Activated CD8-positive, alpha-beta T cell treated with anti-CD3 and anti-CD28 coated beads for 36 hours (primary cell): ENCODE data around the gene BORCS6. TPM values are rescaled to one million over a fixed set of nuclear protein-coding genes. Genes with fewer than 3 reads are reported as not detected.

Experiments used
- ATAC-seq: fragments of 200-7000 bp; cut with Tn5 transposase; one replicate; pipeline ENCODE4 v1.10.0; 2021; ENCODE audit warnings: mild to moderate bottlenecking, moderate library complexity
- CTCF ChIA-PET: fragments of 350-600 bp; sonication (Branson Sonifier 250); formaldehyde crosslinking; loops from one replicate; lab custom pipeline; 2021; ENCODE audit warnings: antibody characterized with exemption; lab: Charles Lee
- POLR2A ChIA-PET: fragments of 350-600 bp; sonication (Branson Sonifier 250); formaldehyde crosslinking; loops from one replicate; lab custom pipeline; 2021; ENCODE audit warnings: antibody characterized with exemption; lab: Charles Lee
- DNase-seq: peaks from one replicate; pipeline ENCODE4 v3.0.0-alpha.2; 2020
- H3K27ac Mint-ChIP-seq: one replicate; pipeline ENCODE4 v1.8.0; 2021; ENCODE audit warnings: mild to moderate bottlenecking, mixed read lengths
- H3K27me3 Mint-ChIP-seq: one replicate; pipeline ENCODE4 v1.8.0; 2021; ENCODE audit warnings: mixed read lengths
- H3K36me3 Mint-ChIP-seq: one replicate; pipeline ENCODE4 v1.8.0; 2021; ENCODE audit warnings: low read depth, mixed read lengths
- H3K4me1 Mint-ChIP-seq: one replicate; pipeline ENCODE4 v1.8.0; 2021; ENCODE audit warnings: low read depth, mixed read lengths
- H3K4me3 Mint-ChIP-seq: one replicate; pipeline ENCODE4 v1.8.0; 2021; ENCODE audit warnings: mild to moderate bottlenecking, moderate library complexity, mixed read lengths
- H3K9me3 Mint-ChIP-seq: one replicate; pipeline ENCODE4 v1.8.0; 2021; ENCODE audit warnings: mixed read lengths
- CTCF ChIP-seq: fragments of 200-600 bp; IDR thresholded peaks from one replicate; pipeline ENCODE4 v1.8.0; 2022; ENCODE audit warnings: antibody characterized with exemption, mild to moderate bottlenecking
- intact Hi-C: fragments of 100-400 bp; cut with micrococcal nuclease; formaldehyde crosslinking; loops from one replicate; pipeline ENCODE4 v1.10.0; 2022
- total RNA-seq, 2 experiments: library from RNA; stranded (reverse); gene quantifications; one replicate each; pipeline ENCODE4 v1.2.3, GENCODE V29; 2021

BORCS6 gene
- total RNA-seq, 2 experiments from 2014 or later = 5.5 to 6.2 TPM

GRCh38 chr17:8147141-8147804 is 42.7 kb downstream of the BORCS6 start:
- DNase-seq = no peak
- no peaks in the 10 kb centered on the region for H3K27me3 Mint-ChIP-seq
- POLR2A ChIA-PET = interaction anchor here (1.0 to 22.8 kb wide), 5 partner anchors 4 to 25 kb away, joined by 3 to 476 read pairs (median 228); partner anchors contain the start of genes PER1 and VAMP2
- H3K4me3 Mint-ChIP-seq = no peak overlapping the region
- no peak for TF ChIP-seq CTCF
- intact Hi-C loops = no loop called here
- H3K4me1 Mint-ChIP-seq = peaks cover 8% of the 10 kb centered on the region
- peaks cover 60% of the 10 kb centered on the region for H3K36me3 Mint-ChIP-seq
- CTCF ChIA-PET = interaction anchor here (1.3 kb wide), 1 partner anchor 8 kb away, joined by 10 read pairs; no protein-coding TSS in a partner anchor
- ATAC-seq = no peak
- H3K27ac Mint-ChIP-seq = no peak overlapping the region
- no peaks in the 10 kb centered on the region for H3K9me3 Mint-ChIP-seq

- TF ChIP-seq CTCF = no peak
- ChIA-PET POLR2A (interaction anchor here (1.6 to 22.8 kb wide), 3 partner anchors 8 to 26 kb away, joined by 3 to 476 read pairs (median 228); partner anchors contain the start of genes PER1 and VAMP2), CTCF (interaction anchor here (0.9 kb wide), 1 partner anchor 8 kb away, joined by 3 read pairs; no protein-coding TSS in a partner anchor)
- DNase-seq (no peak), ATAC-seq (no peak)
- H3K27me3 Mint-ChIP-seq = no peaks in the 10 kb centered on the region
- peaks cover 64% of the 10 kb centered on the region for H3K36me3 Mint-ChIP-seq
- intact Hi-C loops = no loop called here
- no peak overlapping the region for H3K27ac Mint-ChIP-seq
- no peak overlapping the region for H3K4me3 Mint-ChIP-seq
- peaks cover 8% of the 10 kb centered on the region for H3K4me1 Mint-ChIP-seq
- H3K9me3 Mint-ChIP-seq = no peaks in the 10 kb centered on the region
Observed at GRCh38 chr17:8146381-8147140, 43.4 kb downstream of the BORCS6 start.

GRCh38 chr17:8145811-8146210 is 44.2 kb downstream of the BORCS6 start:
- Mint-ChIP-seq H3K27me3 (no peaks in the 10 kb centered on the region), H3K4me3 (no peak overlapping the region), H3K27ac (no peak overlapping the region), H3K36me3 (peaks cover 71% of the 10 kb centered on the region), H3K9me3 (no peaks in the 10 kb centered on the region), H3K4me1 (peaks cover 6% of the 10 kb centered on the region)
- TF ChIP-seq CTCF = no peak
- DNase-seq (no peak), ATAC-seq (no peak)
- intact Hi-C loops = no loop called here
- ChIA-PET POLR2A (interaction anchor here (1.6 to 22.8 kb wide), 3 partner anchors 7 to 26 kb away, joined by 3 to 476 read pairs (median 228); partner anchors contain the start of genes PER1 and VAMP2), CTCF (interaction anchor here (0.9 kb wide), 1 partner anchor 8 kb away, joined by 3 read pairs; no protein-coding TSS in a partner anchor)

- intact Hi-C loops = no loop called here
- POLR2A ChIA-PET = interaction anchor here (1.1 to 22.8 kb wide), 3 partner anchors 12 to 105 kb away, joined by 3 to 476 read pairs (median 228); partner anchors contain the start of genes PER1 and VAMP2
- peaks cover 64% of the 10 kb centered on the region for H3K36me3 Mint-ChIP-seq
- H3K27ac Mint-ChIP-seq = no peak overlapping the region
- ATAC-seq = no peak
- H3K27me3 Mint-ChIP-seq = no peaks in the 10 kb centered on the region
- no peak for TF ChIP-seq CTCF
- no peak overlapping the region for H3K4me3 Mint-ChIP-seq
- no peaks in the 10 kb centered on the region for H3K4me1 Mint-ChIP-seq
- H3K9me3 Mint-ChIP-seq = no peaks in the 10 kb centered on the region
- DNase-seq = no peak
- CTCF ChIA-PET = interaction anchor here (1.0 kb wide), 1 partner anchor 10 kb away, joined by 3 read pairs; no protein-coding TSS in a partner anchor
Observed at GRCh38 chr17:8144401-8145231, 45.4 kb downstream of the BORCS6 start.
